Measurements from ENCODE around the gene TENM3.

DNA sequence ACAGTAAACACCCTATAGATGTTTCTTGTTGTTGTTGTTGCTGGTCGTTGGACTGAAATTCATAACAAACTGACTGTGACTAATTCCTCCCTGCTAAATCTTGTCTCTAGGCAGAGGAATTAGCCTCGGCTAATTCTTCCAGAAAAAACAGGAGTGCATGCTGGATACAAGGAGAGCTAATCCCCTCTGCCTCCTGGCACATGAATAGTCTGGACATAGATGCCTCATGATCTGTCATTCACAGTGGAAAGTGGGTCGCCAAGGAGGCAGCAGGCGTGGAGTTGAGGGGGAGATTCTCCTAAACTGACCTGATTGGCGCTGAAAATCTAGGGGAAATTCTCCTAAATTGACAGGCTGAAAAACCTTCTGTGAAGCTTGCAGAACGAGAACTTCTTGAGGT is 453.9 kb downstream of the TENM3 start:
- TF ChIP-seq PATZ1 (CRISPR knock-in tag; IDR thresholded peaks at IDR 0.05; ENCODE audit: borderline replicate concordance): no peak
- TF ChIP-seq ESRRG (CRISPR knock-in tag; IDR thresholded peaks at IDR 0.05): no peak
- TF ChIP-seq TSHZ2 (CRISPR knock-in tag; IDR thresholded peaks at IDR 0.05): no peak
- TF ChIP-seq, protein P1, sequence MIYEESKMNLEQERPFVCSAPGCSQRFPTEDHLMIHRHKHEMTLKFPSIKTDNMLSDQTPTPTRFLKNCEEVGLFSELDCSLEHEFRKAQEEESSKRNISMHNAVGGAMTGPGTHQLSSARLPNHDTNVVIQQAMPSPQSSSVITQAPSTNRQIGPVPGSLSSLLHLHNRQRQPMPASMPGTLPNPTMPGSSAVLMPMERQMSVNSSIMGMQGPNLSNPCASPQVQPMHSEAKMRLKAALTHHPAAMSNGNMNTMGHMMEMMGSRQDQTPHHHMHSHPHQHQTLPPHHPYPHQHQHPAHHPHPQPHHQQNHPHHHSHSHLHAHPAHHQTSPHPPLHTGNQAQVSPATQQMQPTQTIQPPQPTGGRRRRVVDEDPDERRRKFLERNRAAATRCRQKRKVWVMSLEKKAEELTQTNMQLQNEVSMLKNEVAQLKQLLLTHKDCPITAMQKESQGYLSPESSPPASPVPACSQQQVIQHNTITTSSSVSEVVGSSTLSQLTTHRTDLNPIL (CRISPR knock-in tag; IDR thresholded peaks at IDR 0.05; ENCODE audit: low read depth): no peak
